Measurements from ENCODE around the gene PIK3AP1.

DNA sequence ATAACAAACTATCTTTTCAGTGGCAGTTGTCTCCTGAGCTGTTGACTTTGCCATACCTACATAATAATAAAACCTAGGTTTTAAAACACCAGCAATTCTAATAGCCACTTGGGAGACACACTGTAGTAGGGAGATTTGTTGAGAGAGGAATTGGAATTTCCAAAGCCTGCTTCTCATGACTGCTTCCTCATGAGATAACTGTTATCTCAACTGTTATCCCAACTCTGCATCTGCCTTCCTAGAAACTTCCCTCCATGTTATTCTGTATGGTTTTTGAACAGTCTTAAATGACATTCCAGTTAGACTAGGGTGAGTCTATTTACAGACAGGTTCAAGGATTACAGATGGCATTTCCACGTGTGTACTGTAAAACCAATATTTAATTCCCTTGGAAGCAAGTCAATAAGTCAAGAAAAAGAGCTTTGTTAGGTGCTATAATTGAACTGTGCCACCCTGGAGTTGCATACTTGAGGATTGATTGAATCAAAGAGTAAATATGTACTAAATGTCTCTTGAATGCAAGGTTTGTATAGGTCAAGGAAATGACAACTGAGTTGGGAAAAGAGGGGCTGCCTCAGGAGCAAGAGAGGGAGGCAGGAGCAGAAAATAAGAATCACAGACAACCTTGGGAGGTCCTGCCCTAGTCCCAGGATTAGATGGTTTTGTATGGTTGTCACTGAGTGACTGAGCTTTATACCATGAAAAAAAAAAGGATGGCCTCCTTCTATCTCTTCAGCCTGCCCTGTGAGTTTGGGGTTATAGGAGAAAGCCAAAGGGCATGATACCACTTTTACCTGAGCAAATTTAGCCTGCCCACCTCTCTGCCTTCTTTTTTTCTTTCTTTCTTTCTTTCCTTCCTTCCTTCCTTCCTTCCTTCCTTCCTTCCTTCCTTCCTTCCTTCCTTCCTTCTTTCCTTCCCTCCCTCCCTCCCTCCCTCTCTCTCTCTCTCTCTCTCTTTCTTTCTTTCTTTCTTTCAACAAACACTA is 123.6 kb downstream of the PIK3AP1 start:
- TF ChIP-seq, protein P1, sequence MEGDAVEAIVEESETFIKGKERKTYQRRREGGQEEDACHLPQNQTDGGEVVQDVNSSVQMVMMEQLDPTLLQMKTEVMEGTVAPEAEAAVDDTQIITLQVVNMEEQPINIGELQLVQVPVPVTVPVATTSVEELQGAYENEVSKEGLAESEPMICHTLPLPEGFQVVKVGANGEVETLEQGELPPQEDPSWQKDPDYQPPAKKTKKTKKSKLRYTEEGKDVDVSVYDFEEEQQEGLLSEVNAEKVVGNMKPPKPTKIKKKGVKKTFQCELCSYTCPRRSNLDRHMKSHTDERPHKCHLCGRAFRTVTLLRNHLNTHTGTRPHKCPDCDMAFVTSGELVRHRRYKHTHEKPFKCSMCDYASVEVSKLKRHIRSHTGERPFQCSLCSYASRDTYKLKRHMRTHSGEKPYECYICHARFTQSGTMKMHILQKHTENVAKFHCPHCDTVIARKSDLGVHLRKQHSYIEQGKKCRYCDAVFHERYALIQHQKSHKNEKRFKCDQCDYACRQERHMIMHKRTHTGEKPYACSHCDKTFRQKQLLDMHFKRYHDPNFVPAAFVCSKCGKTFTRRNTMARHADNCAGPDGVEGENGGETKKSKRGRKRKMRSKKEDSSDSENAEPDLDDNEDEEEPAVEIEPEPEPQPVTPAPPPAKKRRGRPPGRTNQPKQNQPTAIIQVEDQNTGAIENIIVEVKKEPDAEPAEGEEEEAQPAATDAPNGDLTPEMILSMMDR (IDR thresholded peaks at IDR 0.05; ENCODE audit: low read length) = no peak
- TF ChIP-seq EZH2 (optimal IDR thresholded peaks at IDR 0.05; ENCODE audit: low read depth, low read length) (no peak), EZH2phosphoT487 (IDR thresholded peaks at IDR 0.05; ENCODE audit: low read length) (no peak)
